ENCODE data around the gene ARRDC4.

Gene ARRDC4

GRCh38 chr15:98000249-98001203, 40.0 kb downstream of the ARRDC4 start:
- DNase-seq = no peak

- DNase-seq = no peak
Observed at GRCh38 chr15:98001663-98002194, 41.2 kb downstream of the ARRDC4 start.

GRCh38 chr15:98002419-98002818, 41.9 kb downstream of the ARRDC4 start:
- DNase-seq = no peak

GRCh38 chr15:98002866-98003265, 42.4 kb downstream of the ARRDC4 start:
- no peak for DNase-seq

- DNase-seq = no peak
Observed at GRCh38 chr15:98003518-98003917, 43.0 kb downstream of the ARRDC4 start.

GRCh38 chr15:98003996-98004395, 43.5 kb downstream of the ARRDC4 start:
- no peak for DNase-seq

- no peak for DNase-seq
Observed at GRCh38 chr15:98005659-98006058, 45.2 kb downstream of the ARRDC4 start.

GRCh38 chr15:98009169-98009568, 48.7 kb downstream of the ARRDC4 start:
- DNase-seq = no peak

- DNase-seq = no peak
Observed at GRCh38 chr15:98009971-98010370, 49.5 kb downstream of the ARRDC4 start.

- DNase-seq = no peak
Observed at GRCh38 chr15:98012354-98012753, 51.9 kb downstream of the ARRDC4 start.

- no peak for DNase-seq
Observed at GRCh38 chr15:98013631-98014030, 53.1 kb downstream of the ARRDC4 start.

GRCh38 chr15:98017150-98017964, 56.9 kb downstream of the ARRDC4 start:
- no peak for DNase-seq

- DNase-seq = no peak
Observed at GRCh38 chr15:98018761-98019351, 58.4 kb downstream of the ARRDC4 start.

Measured in COR-L47 (cell line).